HG02970 (cell line): Measurements from ENCODE around the gene CLTRN.

Experiments used
- ATAC-seq: cut with Tn5 transposase; IDR thresholded peaks from one replicate; pipeline ENCODE4 v1.9.1; 2021; ENCODE audit warnings: mild to moderate bottlenecking, moderate library complexity, moderate number of reproducible peaks; ENCODE audit not compliant: unreplicated experiment, low FRiP score

The CLTRN gene

GRCh38 chrX:15579778-15580747 is 84.5 kb downstream of the CLTRN start:
- no peak for ATAC-seq
